Esophagus muscularis mucosa (tissue), 4 donors: Measurements from ENCODE around the gene NLRX1.

Experiments used
- CTCF ChIP-seq, 3 experiments: fragments of 200-600 bp in 2 of 3; fragments of 450-650 bp in 1 of 3; sonication (generic) in 2 of 3; IDR thresholded peaks; one replicate each; pipeline ENCODE4 v1.5.1; 2017 to 2019; ENCODE audit warnings: antibody characterized with exemption in 3 of 3, mild to moderate bottlenecking in 2 of 3, moderate library complexity in 1 of 3
- EP300 ChIP-seq: sonication (generic); formaldehyde crosslinking; IDR thresholded peaks from one replicate; pipeline ENCODE4 v1.6.1; 2017; ENCODE audit warnings: antibody characterized with exemption
- POLR2A ChIP-seq: fragments of 450-650 bp; IDR thresholded peaks from one replicate; pipeline ENCODE4 v1.6.1; 2017; ENCODE audit warnings: antibody characterized with exemption, moderate library complexity, mild to moderate bottlenecking, low read depth
- POLR2AphosphoS5 ChIP-seq, 2 donors: sonication (generic); formaldehyde crosslinking; IDR thresholded peaks; one replicate each; pipeline ENCODE4 v1.6.1; 2017; ENCODE audit warnings: antibody characterized with exemption in 2 of 2

- TF ChIP-seq CTCF (IDR thresholded peaks at IDR 0.05) (no peak), EP300 (no peak), POLR2AphosphoS5 (IDR thresholded peaks at IDR 0.05) (no peak), POLR2A (no peak)
Measured at GRCh38 chr11:119229741-119230140, 61.2 kb downstream of the NLRX1 start.
